Measurements from ENCODE around the gene L3MBTL3.

- no peak for TF ChIP-seq CTCF (IDR thresholded peaks at IDR 0.05)
- no peak for TF ChIP-seq POLR2A (IDR thresholded peaks at IDR 0.05)
- no peak for TF ChIP-seq POLR2AphosphoS5 (IDR thresholded peaks at IDR 0.05)
- no peak for TF ChIP-seq EP300 (IDR thresholded peaks at IDR 0.05)
Measured at GRCh38 chr6:130188207-130188899, 170.0 kb downstream of the L3MBTL3 start.
